Ishikawa (cell line): ENCODE measurements around the gene PAPLN.

Source experiments
- CEBPB ChIP-seq: IDR thresholded peaks from 2 replicates; pipeline ENCODE4 v1.6.1; 2012
- CREB1 ChIP-seq: IDR thresholded peaks from 2 replicates; pipeline ENCODE4 v1.6.1; 2012; ENCODE audit warnings: low read depth
- EGR1 ChIP-seq: IDR thresholded peaks from 2 replicates; pipeline ENCODE4 v1.6.1; 2012
- EP300 ChIP-seq: IDR thresholded peaks from 2 replicates; pipeline ENCODE4 v1.6.1; 2012; ENCODE audit warnings: borderline replicate concordance
- FOXM1 ChIP-seq: IDR thresholded peaks from 2 replicates; pipeline ENCODE4 v1.6.1; 2012; ENCODE audit warnings: low read depth, borderline replicate concordance
- NFIC ChIP-seq: IDR thresholded peaks from 2 replicates; pipeline ENCODE4 v1.6.1; 2012
- RAD21 ChIP-seq: IDR thresholded peaks from 2 replicates; pipeline ENCODE4 v1.6.1; 2012; ENCODE audit warnings: low read depth
- TAF1 ChIP-seq: IDR thresholded peaks from 2 replicates; pipeline ENCODE4 v1.6.1; 2012; ENCODE audit warnings: low read depth, mild to moderate bottlenecking
- TCF12 ChIP-seq: IDR thresholded peaks from 2 replicates; pipeline ENCODE4 v1.6.1; 2012; ENCODE audit warnings: low read depth
- TEAD4 ChIP-seq: IDR thresholded peaks from 2 replicates; pipeline ENCODE4 v1.6.1; 2012
- YY1 ChIP-seq: IDR thresholded peaks from 2 replicates; pipeline ENCODE4 v1.6.1; 2012; ENCODE audit warnings: low read depth
- ZBTB7A ChIP-seq: IDR thresholded peaks from 2 replicates; pipeline ENCODE4 v1.6.1; 2012; ENCODE audit warnings: low read depth
- TF ChIP-seq, protein P1 (sequence below): IDR thresholded peaks from 2 replicates; pipeline ENCODE4 v1.6.1; 2012
- TF ChIP-seq, protein P2 (sequence below): IDR thresholded peaks from 2 replicates; pipeline ENCODE4 v1.6.1; 2012
- TF ChIP-seq, protein P3 (sequence below): IDR thresholded peaks from 2 replicates; pipeline ENCODE4 v1.6.1; 2012; ENCODE audit warnings: low read depth, mild to moderate bottlenecking

The PAPLN gene

DNA sequence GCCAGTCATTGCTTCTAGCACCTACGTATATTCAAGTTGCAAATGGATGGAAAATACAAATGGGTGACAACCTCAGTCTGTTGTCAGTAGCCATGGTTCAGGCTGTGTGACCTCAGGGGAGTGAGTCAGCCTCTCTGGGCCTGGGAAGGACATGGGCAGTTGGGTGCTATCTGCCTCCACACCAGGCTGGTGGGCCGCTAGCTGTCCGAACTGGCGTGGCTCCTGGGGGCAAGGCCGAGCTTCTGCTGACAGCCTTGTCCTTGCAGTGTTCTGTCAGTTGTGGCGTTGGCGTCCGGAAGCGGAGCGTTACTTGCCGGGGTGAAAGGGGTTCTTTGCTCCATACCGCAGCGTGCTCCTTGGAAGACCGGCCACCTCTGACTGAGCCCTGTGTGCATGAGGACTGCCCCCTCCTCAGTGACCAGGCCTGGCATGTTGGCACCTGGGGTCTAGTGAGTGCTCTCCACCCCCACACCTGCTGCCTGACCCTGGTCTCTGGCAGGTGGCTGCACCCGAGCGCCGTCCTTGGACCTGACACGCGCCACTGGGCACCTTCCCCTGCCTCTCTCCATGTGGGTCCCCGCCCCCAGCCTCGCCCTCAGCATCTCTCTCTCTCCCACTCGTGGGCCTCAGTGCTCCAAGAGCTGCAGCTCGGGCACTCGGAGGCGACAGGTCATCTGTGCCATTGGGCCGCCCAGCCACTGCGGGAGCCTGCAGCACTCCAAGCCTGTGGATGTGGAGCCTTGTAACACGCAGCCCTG is 17.1 kb downstream of the PAPLN start:
- no peak for TF ChIP-seq ZBTB7A
- TF ChIP-seq, protein P1, sequence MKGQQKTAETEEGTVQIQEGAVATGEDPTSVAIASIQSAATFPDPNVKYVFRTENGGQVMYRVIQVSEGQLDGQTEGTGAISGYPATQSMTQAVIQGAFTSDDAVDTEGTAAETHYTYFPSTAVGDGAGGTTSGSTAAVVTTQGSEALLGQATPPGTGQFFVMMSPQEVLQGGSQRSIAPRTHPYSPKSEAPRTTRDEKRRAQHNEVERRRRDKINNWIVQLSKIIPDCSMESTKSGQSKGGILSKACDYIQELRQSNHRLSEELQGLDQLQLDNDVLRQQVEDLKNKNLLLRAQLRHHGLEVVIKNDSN: no peak
- TF ChIP-seq RAD21: no peak
- TF ChIP-seq TAF1: no peak
- TF ChIP-seq CEBPB: no peak
- no peak for TF ChIP-seq FOXM1
- TF ChIP-seq, protein P2, sequence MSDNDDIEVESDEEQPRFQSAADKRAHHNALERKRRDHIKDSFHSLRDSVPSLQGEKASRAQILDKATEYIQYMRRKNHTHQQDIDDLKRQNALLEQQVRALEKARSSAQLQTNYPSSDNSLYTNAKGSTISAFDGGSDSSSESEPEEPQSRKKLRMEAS: no peak
- no peak for TF ChIP-seq CREB1
- TF ChIP-seq, protein P3, sequence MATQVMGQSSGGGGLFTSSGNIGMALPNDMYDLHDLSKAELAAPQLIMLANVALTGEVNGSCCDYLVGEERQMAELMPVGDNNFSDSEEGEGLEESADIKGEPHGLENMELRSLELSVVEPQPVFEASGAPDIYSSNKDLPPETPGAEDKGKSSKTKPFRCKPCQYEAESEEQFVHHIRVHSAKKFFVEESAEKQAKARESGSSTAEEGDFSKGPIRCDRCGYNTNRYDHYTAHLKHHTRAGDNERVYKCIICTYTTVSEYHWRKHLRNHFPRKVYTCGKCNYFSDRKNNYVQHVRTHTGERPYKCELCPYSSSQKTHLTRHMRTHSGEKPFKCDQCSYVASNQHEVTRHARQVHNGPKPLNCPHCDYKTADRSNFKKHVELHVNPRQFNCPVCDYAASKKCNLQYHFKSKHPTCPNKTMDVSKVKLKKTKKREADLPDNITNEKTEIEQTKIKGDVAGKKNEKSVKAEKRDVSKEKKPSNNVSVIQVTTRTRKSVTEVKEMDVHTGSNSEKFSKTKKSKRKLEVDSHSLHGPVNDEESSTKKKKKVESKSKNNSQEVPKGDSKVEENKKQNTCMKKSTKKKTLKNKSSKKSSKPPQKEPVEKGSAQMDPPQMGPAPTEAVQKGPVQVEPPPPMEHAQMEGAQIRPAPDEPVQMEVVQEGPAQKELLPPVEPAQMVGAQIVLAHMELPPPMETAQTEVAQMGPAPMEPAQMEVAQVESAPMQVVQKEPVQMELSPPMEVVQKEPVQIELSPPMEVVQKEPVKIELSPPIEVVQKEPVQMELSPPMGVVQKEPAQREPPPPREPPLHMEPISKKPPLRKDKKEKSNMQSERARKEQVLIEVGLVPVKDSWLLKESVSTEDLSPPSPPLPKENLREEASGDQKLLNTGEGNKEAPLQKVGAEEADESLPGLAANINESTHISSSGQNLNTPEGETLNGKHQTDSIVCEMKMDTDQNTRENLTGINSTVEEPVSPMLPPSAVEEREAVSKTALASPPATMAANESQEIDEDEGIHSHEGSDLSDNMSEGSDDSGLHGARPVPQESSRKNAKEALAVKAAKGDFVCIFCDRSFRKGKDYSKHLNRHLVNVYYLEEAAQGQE: no peak
- no peak for TF ChIP-seq EGR1
- TF ChIP-seq EP300: no peak
- no peak for TF ChIP-seq YY1
- no peak for TF ChIP-seq NFIC
- no peak for TF ChIP-seq TCF12
- TF ChIP-seq TEAD4: no peak

DNA sequence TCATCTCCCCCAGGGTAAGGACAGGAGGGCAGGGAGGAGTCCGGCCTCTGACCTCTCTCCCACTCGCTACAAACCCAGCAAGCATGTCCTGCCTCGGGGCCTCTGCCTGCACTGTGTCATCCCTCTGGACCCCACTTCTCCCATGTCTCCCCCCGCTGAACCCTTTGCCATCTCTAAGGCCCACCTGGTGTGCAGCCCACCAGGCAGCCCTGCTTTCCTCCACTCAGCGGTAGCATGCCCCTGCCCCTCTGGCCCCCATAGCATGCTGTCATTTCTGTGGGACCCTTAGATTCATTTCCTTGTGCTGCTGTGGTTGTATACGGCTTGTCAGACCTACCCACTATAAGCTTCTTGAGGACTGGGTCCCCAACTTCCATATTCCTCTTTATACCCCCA is 17.7 kb downstream of the PAPLN start:
- no peak for TF ChIP-seq TCF12
- no peak for TF ChIP-seq NFIC
- no peak for TF ChIP-seq CEBPB
- TF ChIP-seq TEAD4: no peak
- TF ChIP-seq RAD21: no peak
- no peak for TF ChIP-seq YY1

DNA sequence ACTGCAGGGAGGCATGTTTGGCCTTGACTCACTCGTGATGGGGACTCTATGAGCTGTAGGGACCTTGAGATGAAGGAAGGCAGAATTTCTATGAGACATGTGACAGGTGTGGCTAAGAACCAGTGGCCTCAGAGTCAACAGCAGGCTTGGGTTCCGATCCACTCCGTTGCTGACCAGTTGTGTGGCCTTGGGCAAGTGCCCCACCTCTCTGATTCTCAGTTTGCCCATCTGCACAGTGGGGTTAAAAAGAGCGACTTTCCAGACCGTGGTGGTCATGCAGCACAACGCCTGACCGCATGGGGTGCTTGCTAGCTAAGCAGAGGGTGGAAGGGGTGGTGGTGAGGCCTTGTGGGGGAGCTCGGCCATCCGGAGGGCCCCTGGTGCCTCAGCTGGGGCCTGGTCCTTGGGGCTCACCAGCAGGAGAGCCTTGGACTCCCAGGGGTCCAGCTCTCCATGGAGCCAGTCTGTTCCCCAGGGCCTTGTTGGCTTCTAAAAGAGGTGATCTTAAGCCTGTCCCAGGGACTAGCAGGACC is 18.5 kb downstream of the PAPLN start:
- no peak for TF ChIP-seq RAD21
- TF ChIP-seq, protein P2: no peak
- TF ChIP-seq FOXM1: no peak
- TF ChIP-seq, protein P3: no peak
- TF ChIP-seq, protein P1: no peak
- TF ChIP-seq TAF1: no peak
- TF ChIP-seq EGR1: no peak
- TF ChIP-seq CEBPB: no peak
- TF ChIP-seq TEAD4: no peak
- TF ChIP-seq CREB1: no peak
- TF ChIP-seq YY1: no peak
- no peak for TF ChIP-seq EP300

DNA sequence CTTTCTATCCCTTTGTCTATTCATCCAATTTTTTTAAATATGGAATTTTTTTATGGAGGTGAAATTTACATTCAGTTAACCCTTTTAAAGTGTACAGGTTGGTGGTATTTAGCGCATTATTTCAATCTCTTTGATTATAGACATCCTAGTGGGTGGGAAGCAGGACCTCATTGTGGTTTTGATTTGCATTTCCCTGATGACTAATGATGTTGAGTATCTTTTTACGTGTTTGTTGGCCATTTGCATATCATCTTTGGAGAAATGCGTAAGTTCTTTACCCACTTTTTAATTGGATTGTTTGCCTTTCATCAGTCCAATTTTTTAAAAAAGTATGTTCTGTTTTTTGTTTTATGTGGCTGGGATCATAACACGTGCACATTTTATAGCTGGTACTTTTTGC is 20.8 kb downstream of the PAPLN start:
- TF ChIP-seq, protein P3: no peak
- no peak for TF ChIP-seq TEAD4
- no peak for TF ChIP-seq ZBTB7A
- TF ChIP-seq YY1: no peak
- no peak for TF ChIP-seq CEBPB
- no peak for TF ChIP-seq FOXM1
- TF ChIP-seq EP300: no peak
- TF ChIP-seq RAD21: no peak
- TF ChIP-seq, protein P2: no peak
- TF ChIP-seq TCF12: no peak
- no peak for TF ChIP-seq TAF1
- no peak for TF ChIP-seq NFIC
